ENCODE measurements around the gene MYO10.
A peak's percentile ranks its signal among the peaks of the same experiment; 100 is the strongest.
"Not testable (repeated sequence)": the region's sequence is repeated elsewhere in the genome, so short reads cannot be mapped to it uniquely, and the experiment has no call there.

The MYO10 gene

GRCh38 chr5:16656561-16657191 lies 279.4 kb downstream of the MYO10 start:
- DNase-seq, result no peak

- DNase-seq, result no peak
These were observed 281.3 kb downstream of the MYO10 start for GRCh38 chr5:16654647-16655334.

GRCh38 chr5:16648739-16649138 lies 287.3 kb downstream of the MYO10 start:
- not testable (repeated sequence) for DNase-seq

GRCh38 chr5:16644301-16644889 lies 291.7 kb downstream of the MYO10 start:
- no peak for DNase-seq

GRCh38 chr5:16642867-16643266 lies 293.2 kb downstream of the MYO10 start:
- no peak for DNase-seq

GRCh38 chr5:16639206-16639605 lies 296.9 kb downstream of the MYO10 start:
- DNase-seq, result no peak

GRCh38 chr5:16628376-16628775 lies 307.7 kb downstream of the MYO10 start:
- no peak for DNase-seq

GRCh38 chr5:16626696-16627264 lies 309.3 kb downstream of the MYO10 start:
- no peak for DNase-seq

GRCh38 chr5:16625096-16625495 lies 311.0 kb downstream of the MYO10 start:
- no peak for DNase-seq

- no peak for DNase-seq
These were observed 317.0 kb downstream of the MYO10 start for GRCh38 chr5:16619136-16619535.

- DNase-seq, result no peak
These were observed 317.8 kb downstream of the MYO10 start for GRCh38 chr5:16618138-16618897.

GRCh38 chr5:16617274-16617968 lies 318.7 kb downstream of the MYO10 start:
- DNase-seq, result no peak

- DNase-seq, result peak; percentile 87
These were observed 319.4 kb downstream of the MYO10 start, which contains the start of gene RETREG1 for GRCh38 chr5:16616536-16617273. Gene RETREG1, minus strand, starts transcription at chr5:16616997. Its CDS starts 26 bp downstream, at chr5:16616971.

GRCh38 chr5:16615741-16616535 lies 320.1 kb downstream of the MYO10 start:
- DNase-seq, result peak; percentile 64

GRCh38 chr5:16612007-16612406 lies 324.1 kb downstream of the MYO10 start:
- no peak for DNase-seq

All from 8988T (cell line).